PC-9 (cell line): ENCODE results near the gene CCNF. TPM values are rescaled to one million over a fixed set of nuclear protein-coding genes. Genes with fewer than 3 reads are reported as not detected.

ENCODE experiments used
- BruUV-seq: library from RNA; stranded (reverse); fragments of 400-500 nt; replicated peaks from 2 replicates; lab custom pipeline; 2021; lab: Mats Ljungman, UMichigan
- CTCF ChIA-PET: fragments of 300-600 bp; sonication (Branson Sonifier 250); formaldehyde crosslinking; loops from one replicate; lab custom pipeline; 2022; ENCODE audit warnings: antibody characterized with exemption; lab: Charles Lee
- POLR2A ChIA-PET: fragments of 300-600 bp; sonication (Branson Sonifier 250); formaldehyde crosslinking; loops from one replicate; lab custom pipeline; 2022; ENCODE audit warnings: antibody characterized with exemption; ENCODE audit not compliant: unreplicated experiment; lab: Charles Lee
- DNase-seq, 2 experiments: peaks; one replicate each; pipeline versions ENCODE4 v3.0.0 to v3.0.0-alpha.2; 2015 to 2022; ENCODE audit warnings: mixed read lengths in 1 of 2
- H2AFZ ChIP-seq: fragments of 200-600 bp; sonication (generic); 2 replicates; pipeline ENCODE4 v1.8.1; 2017; ENCODE audit warnings: antibody characterized with exemption
- H3F3A ChIP-seq: fragments of 200-600 bp; sonication (generic); 2 replicates; pipeline ENCODE4 v1.8.1; 2017; ENCODE audit warnings: antibody characterized with exemption, mild to moderate bottlenecking, low read depth; ENCODE audit not compliant: insufficient read depth
- H3K27ac ChIP-seq: fragments of 200-600 bp; sonication (generic); 2 replicates; pipeline ENCODE4 v1.6.1; 2016; ENCODE audit warnings: mixed run types
- H3K27me3 ChIP-seq: fragments of 200-600 bp; sonication (generic); 2 replicates; pipeline ENCODE4 v1.6.1; 2016; ENCODE audit warnings: low read depth, mixed run types; ENCODE audit not compliant: insufficient read depth
- H3K36me3 ChIP-seq: fragments of 200-600 bp; sonication (generic); 2 replicates; pipeline ENCODE4 v1.6.1; 2016; ENCODE audit warnings: low read depth, mixed run types
- H3K4me1 ChIP-seq: fragments of 200-600 bp; sonication (generic); replicated peaks from 2 replicates; pipeline ENCODE4 v1.6.1; 2016; ENCODE audit warnings: mixed run types; ENCODE audit not compliant: insufficient read depth
- H3K4me2 ChIP-seq: fragments of 200-600 bp; sonication (generic); 2 replicates; pipeline ENCODE4 v1.6.1; 2017; ENCODE audit warnings: mixed run types
- H3K4me3 ChIP-seq: fragments of 200-600 bp; sonication (generic); 2 replicates; pipeline ENCODE4 v1.6.1; 2016; ENCODE audit warnings: mixed run types
- H3K79me2 ChIP-seq: fragments of 200-600 bp; sonication (generic); 2 replicates; pipeline ENCODE4 v1.6.1; 2017; ENCODE audit warnings: low read depth, mixed run types
- H3K9me2 ChIP-seq: fragments of 200-600 bp; sonication (generic); 2 replicates; pipeline ENCODE4 v1.8.1; 2017; ENCODE audit warnings: mild to moderate bottlenecking; ENCODE audit not compliant: insufficient read depth
- H3K9me3 ChIP-seq: fragments of 200-600 bp; sonication (generic); 2 replicates; pipeline ENCODE4 v1.8.1; 2016; ENCODE audit warnings: low read depth; ENCODE audit not compliant: insufficient read depth
- H4K20me1 ChIP-seq: fragments of 200-600 bp; sonication (generic); 2 replicates; pipeline ENCODE4 v1.8.1; 2017; ENCODE audit not compliant: insufficient read depth
- CTCF ChIP-seq: fragments of 200-600 bp; sonication (generic); conservative IDR thresholded peaks from 2 replicates; pipeline ENCODE4 v1.6.1; 2017; ENCODE audit warnings: mixed run types, antibody characterized with exemption, mild to moderate bottlenecking, moderate library complexity
- EZH2 ChIP-seq: fragments of 200-600 bp; sonication (generic); IDR thresholded peaks from 2 replicates; pipeline ENCODE4 v1.8.0; 2017; ENCODE audit warnings: antibody characterized with exemption, low read depth
- intact Hi-C: fragments of 100-400 bp; cut with micrococcal nuclease; formaldehyde crosslinking; loops from one replicate; pipeline ENCODE4 v1.10.0; 2022; ENCODE audit not compliant: unreplicated experiment
- total RNA-seq: library from RNA; stranded (reverse); gene quantifications from 2 replicates; pipeline ENCODE4 v1.2.3, GENCODE V29; 2021

CCNF gene
- total RNA-seq, 1 experiment from 2014 or later = 69.0 TPM

DNA sequence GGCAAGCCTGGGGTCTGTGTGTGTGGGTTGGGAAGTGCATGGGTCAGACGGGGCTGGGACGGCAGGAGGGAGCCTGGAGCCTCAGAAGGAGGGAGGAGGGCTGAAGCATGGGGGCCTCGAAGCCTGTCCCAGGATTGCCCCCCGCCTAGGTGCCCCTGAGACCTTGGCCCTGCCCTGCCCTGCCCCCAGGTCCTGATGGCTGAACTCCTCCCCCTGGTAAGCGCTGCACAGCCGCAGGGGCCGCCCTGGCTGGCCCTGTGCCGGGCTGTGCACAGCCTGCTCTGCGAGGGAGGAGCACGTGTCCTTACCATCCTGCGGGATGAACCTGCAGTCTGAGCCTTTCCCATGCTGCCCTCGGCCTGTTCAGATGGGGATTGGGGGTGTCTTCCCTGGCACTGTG lies 35.1 kb downstream of the CCNF start:
- CTCF ChIA-PET = interaction anchor here (0.6 kb wide), 1 partner anchor 171 kb away, joined by 4 read pairs; no protein-coding TSS in a partner anchor
- H4K20me1 ChIP-seq = 0 out of 2 replicates have a peak, but pooled peaks cover 4% of the 10 kb centered on the region
- intact Hi-C loops = no loop called here

GRCh38 chr16:2465653-2466415 lies 36.6 kb downstream of the CCNF start:
- Histone ChIP-seq H3K4me3 (no peak overlapping the region), H3K36me3 (no peaks in the 10 kb centered on the region), H3K27me3 (no peaks in the 10 kb centered on the region), H3K9me2 (no peaks in the 10 kb centered on the region), H3F3A (peaks cover 27% of the 10 kb centered on the region; the same call in 1 of the 2 replicates), H2AFZ (no peak overlapping the region), H3K4me1 (peaks cover 28% of the 10 kb centered on the region), H4K20me1 (peaks cover 6% of the 10 kb centered on the region; the same call in 1 of the 2 replicates), H3K79me2 (peaks cover 2% of the 10 kb centered on the region), H3K9me3 (no peaks in the 10 kb centered on the region), H3K4me2 (no peak overlapping the region), H3K27ac (no peak overlapping the region)
- intact Hi-C loops = no loop called here
- no TSS peak for BruUV-seq
- ChIA-PET POLR2A (no interaction called here), CTCF (no interaction called here)
- no peak for DNase-seq
- TF ChIP-seq EZH2 (no peak), CTCF (no peak; the same call in 1 of the 2 replicates)

More for the DNA sequence above, 35.1 kb downstream of the CCNF start:
- H3F3A ChIP-seq = peaks cover 21% of the 10 kb centered on the region; the same call in 1 of the 2 replicates
- no peak overlapping the region for H2AFZ ChIP-seq
- no peak overlapping the region for H3K27ac ChIP-seq
- no peaks in the 10 kb centered on the region for H3K9me3 ChIP-seq
- no peaks in the 10 kb centered on the region for H3K9me2 ChIP-seq
- no TSS peak for BruUV-seq
- POLR2A ChIA-PET = no interaction called here
- no peaks in the 10 kb centered on the region for H3K36me3 ChIP-seq
- no peak overlapping the region for H3K4me2 ChIP-seq
- no peak for DNase-seq
- TF ChIP-seq EZH2 (no peak), CTCF (no peak)
- no peak overlapping the region for H3K4me3 ChIP-seq
- H3K4me1 ChIP-seq = peaks cover 33% of the 10 kb centered on the region
- peaks cover 7% of the 10 kb centered on the region for H3K79me2 ChIP-seq
- no peaks in the 10 kb centered on the region for H3K27me3 ChIP-seq

DNA sequence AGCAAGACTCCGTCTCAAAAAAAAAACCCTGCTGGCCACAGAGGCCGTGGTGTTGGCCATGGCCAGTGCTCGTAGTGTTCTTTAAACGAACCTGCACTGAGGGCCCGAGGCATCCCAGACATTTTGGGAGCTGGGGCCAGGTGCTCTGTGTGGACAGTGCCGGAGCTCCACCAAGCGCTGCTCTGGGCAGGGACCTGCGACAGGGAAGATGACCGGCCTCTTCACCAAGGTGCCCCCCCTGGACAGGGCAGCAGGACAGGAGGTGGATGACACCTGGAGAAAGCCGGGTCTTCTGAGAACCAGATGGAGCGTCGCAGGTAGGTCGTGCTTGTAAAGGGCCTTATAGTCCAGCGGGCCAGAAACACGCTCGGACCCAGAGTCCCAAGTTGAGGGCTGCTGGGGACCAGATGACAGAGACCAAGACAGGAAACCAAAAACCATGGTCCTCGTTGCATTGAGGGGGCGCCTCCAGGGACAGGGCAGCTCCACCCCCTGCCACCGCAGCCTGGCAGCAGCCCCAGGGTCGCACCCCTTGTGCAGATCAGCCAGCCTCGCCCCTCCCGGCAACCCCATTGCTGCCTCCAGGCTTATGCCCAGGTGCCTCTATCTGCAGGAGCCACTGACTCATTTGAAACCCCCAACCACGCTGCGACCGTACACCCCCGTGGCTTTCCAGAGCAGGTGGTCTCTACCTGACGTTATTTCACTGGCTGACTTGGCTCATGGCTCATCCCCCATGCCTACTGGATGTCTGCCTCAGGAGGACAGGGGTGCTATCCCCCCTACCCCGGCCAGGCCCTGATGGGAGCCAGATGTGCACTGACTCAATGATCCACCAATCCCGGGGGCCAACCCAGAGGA lies 37.6 kb downstream of the CCNF start:
- DNase-seq = no peak
- Histone ChIP-seq H2AFZ (peak overlapping the region; percentile 57; the same call in 1 of the 2 replicates), H3K9me3 (no peaks in the 10 kb centered on the region), H3K4me2 (peak overlapping the region; percentile 98), H3F3A (peaks cover 27% of the 10 kb centered on the region; the same call in 1 of the 2 replicates), H3K79me2 (no peaks in the 10 kb centered on the region), H3K4me1 (peaks cover 24% of the 10 kb centered on the region; the same call in 1 of the 2 replicates), H3K27me3 (no peaks in the 10 kb centered on the region), H3K9me2 (no peaks in the 10 kb centered on the region), H3K36me3 (no peaks in the 10 kb centered on the region), H3K4me3 (peak overlapping the region; percentile 56; the same call in 1 of the 2 replicates), H4K20me1 (peaks cover 6% of the 10 kb centered on the region; the same call in 1 of the 2 replicates), H3K27ac (no peak overlapping the region)
- TF ChIP-seq CTCF = no peak
- TF ChIP-seq EZH2 = no peak
- POLR2A ChIA-PET = interaction anchor here (0.6 kb wide), 1 partner anchor 300 kb away, joined by 3 read pairs; no protein-coding TSS in a partner anchor
- intact Hi-C loops = no loop called here
- CTCF ChIA-PET = no interaction called here
- no TSS peak for BruUV-seq
